ENCODE measurements around the gene NF1.
A peak's percentile ranks its signal among the peaks of the same experiment; 100 is the strongest.

Gene NF1

GRCh38 chr17:31269578-31269983 lies 174.8 kb downstream of the NF1 start:
- in situ Hi-C loops (cut with HindIII; ENCODE audit: low sequenced_read_pairs): no loop called here

DNA sequence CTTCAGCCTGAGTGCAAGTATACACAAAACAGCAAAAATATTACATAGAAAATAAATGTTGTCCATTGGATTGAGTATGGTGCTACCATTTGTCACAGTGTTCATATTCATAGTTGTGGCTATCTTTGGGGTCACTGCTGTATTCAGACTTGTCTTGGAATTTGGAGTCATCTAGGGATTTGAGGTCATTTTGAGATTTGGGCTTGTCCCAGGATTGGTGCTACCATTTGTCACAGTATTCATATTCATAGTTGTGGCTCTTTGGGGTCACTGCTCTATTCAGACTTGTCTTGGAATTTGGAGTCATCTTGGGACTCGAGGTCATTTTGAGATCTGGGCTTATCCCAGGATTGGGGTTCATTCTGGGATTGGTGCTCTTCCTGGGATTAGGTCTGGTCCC lies 177.5 kb downstream of the NF1 start:
- in situ Hi-C loops (cut with HindIII; ENCODE audit: low sequenced_read_pairs): no loop called here
- H3K4me3 ChIP-seq (ENCODE audit: low read depth, low read length): no peak overlapping the region
- no peak for TF ChIP-seq CTCF (IDR thresholded peaks at IDR 0.05; ENCODE audit: low read depth, low read length, missing control alignments)
- DNase-seq (ENCODE audit: low read depth): no peak

More at GRCh38 chr17:31269578-31269983, 174.8 kb downstream of the NF1 start:
- no peak overlapping the region for H3K4me3 ChIP-seq (ENCODE audit: low read depth, low read length)
- TF ChIP-seq CTCF (IDR thresholded peaks at IDR 0.05; ENCODE audit: low read depth, low read length, missing control alignments): peak; percentile 2
- peak; percentile 94 for DNase-seq (ENCODE audit: low read depth)

- DNase-seq (ENCODE audit: low read depth): no peak
- no peak overlapping the region for H3K4me3 ChIP-seq (ENCODE audit: low read depth, low read length)
- no peak for TF ChIP-seq CTCF (IDR thresholded peaks at IDR 0.05; ENCODE audit: low read depth, low read length, missing control alignments)
- in situ Hi-C loops (cut with HindIII; ENCODE audit: low sequenced_read_pairs): no loop called here
These were observed 178.0 kb downstream of the NF1 start for GRCh38 chr17:31272803-31273202.

- TF ChIP-seq CTCF (IDR thresholded peaks at IDR 0.05; ENCODE audit: low read depth, low read length, missing control alignments): no peak
- H3K4me3 ChIP-seq (ENCODE audit: low read depth, low read length): no peak overlapping the region
- in situ Hi-C loops (cut with HindIII; ENCODE audit: low sequenced_read_pairs): no loop called here
- DNase-seq (ENCODE audit: low read depth): no peak
These were observed 178.7 kb downstream of the NF1 start for GRCh38 chr17:31273516-31273915.

DNA sequence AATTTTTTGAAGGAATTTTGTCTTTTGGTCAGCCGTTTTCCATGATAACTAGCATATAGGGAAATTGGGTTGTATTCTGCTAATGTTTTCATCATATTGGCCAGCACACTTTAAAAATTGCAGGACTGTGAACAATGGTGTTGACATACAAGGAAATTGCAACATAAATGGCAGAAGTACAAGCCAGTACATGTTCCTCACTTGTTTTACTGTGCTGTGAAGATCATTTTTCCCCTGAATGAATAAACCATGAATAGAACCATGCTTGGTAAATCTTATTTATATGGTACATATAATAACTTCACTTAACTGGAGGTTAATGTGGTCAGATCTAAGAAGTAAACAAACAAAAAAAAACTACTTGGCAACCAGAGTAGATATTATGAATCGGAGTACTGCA lies 179.5 kb downstream of the NF1 start:
- no peak for DNase-seq (ENCODE audit: low read depth)
- TF ChIP-seq CTCF (IDR thresholded peaks at IDR 0.05; ENCODE audit: low read depth, low read length, missing control alignments): no peak
- in situ Hi-C loops (cut with HindIII; ENCODE audit: low sequenced_read_pairs): no loop called here
- H3K4me3 ChIP-seq (ENCODE audit: low read depth, low read length): no peak overlapping the region

DNA sequence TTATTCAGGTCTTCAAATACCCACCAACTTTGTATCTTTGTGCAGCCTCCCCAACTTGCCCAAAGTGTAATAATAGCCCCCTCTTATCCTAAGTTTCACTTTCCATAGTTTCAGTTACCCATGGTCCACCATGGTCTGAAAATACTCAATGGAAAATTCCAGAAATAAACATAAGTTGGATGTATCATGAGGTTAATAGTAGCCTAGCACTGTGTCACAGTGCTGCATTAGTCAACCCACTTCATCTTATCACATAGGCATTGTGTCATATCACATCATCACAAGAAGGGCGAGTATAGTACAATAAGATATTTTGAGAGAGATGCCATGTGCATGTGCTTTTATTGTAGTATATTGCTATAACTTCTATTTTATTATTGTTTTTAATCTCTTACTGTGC lies 180.3 kb downstream of the NF1 start:
- TF ChIP-seq CTCF (IDR thresholded peaks at IDR 0.05; ENCODE audit: low read depth, low read length, missing control alignments): no peak
- DNase-seq (ENCODE audit: low read depth): no peak
- in situ Hi-C loops (cut with HindIII; ENCODE audit: low sequenced_read_pairs): no loop called here
- H3K4me3 ChIP-seq (ENCODE audit: low read depth, low read length): no peak overlapping the region

DNA sequence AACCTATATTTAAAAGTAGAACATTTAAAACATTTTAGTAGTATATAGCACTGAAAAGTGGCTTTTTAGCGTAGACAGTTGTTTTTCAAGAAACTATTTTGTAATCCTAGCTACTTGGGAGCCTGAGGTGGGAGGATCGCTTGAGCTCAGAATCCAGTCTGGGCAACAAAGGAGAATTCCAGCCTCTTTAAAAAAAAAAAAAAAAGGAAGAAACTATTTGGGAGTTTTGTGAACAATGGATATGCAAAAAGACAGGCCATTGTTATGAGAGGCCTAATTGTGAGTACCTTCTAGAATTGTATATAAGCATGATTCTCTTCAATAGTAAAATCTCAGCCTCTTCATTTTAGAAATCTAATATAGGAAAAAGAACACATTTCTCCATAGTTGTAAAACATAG lies 184.6 kb downstream of the NF1 start:
- no peak for DNase-seq (ENCODE audit: low read depth)
- H3K4me3 ChIP-seq (ENCODE audit: low read depth, low read length): no peak overlapping the region
- in situ Hi-C loops (cut with HindIII; ENCODE audit: low sequenced_read_pairs): no loop called here
- no peak for TF ChIP-seq CTCF (IDR thresholded peaks at IDR 0.05; ENCODE audit: low read depth, low read length, missing control alignments)

Measured in astrocyte of the cerebellum (primary cell).